Stimulated activated naive CD8-positive, alpha-beta T cell treated with anti-CD3 and anti-CD28 coated beads, Interleukin-15, Interleukin-2, amounts not matched to agents 100 ng/mL and 50 ng/mL, for 24 hours (primary cell): ENCODE measurements around the gene WNT7A.

ENCODE experiments used
- H3K27ac Mint-ChIP-seq: one replicate; pipeline ENCODE4 v1.8.0; 2021; ENCODE audit warnings: mild to moderate bottlenecking, mixed read lengths
- H3K27me3 Mint-ChIP-seq: one replicate; pipeline ENCODE4 v1.8.0; 2021; ENCODE audit warnings: mixed read lengths
- H3K36me3 Mint-ChIP-seq: one replicate; pipeline ENCODE4 v1.8.0; 2021; ENCODE audit warnings: low read depth, mixed read lengths
- H3K4me1 Mint-ChIP-seq: one replicate; pipeline ENCODE4 v1.8.0; 2021; ENCODE audit warnings: low read depth, mixed read lengths
- H3K4me3 Mint-ChIP-seq: one replicate; pipeline ENCODE4 v1.8.0; 2021; ENCODE audit warnings: mild to moderate bottlenecking, mixed read lengths
- H3K9me3 Mint-ChIP-seq: one replicate; pipeline ENCODE4 v1.8.0; 2021; ENCODE audit warnings: mixed read lengths

The WNT7A gene

DNA sequence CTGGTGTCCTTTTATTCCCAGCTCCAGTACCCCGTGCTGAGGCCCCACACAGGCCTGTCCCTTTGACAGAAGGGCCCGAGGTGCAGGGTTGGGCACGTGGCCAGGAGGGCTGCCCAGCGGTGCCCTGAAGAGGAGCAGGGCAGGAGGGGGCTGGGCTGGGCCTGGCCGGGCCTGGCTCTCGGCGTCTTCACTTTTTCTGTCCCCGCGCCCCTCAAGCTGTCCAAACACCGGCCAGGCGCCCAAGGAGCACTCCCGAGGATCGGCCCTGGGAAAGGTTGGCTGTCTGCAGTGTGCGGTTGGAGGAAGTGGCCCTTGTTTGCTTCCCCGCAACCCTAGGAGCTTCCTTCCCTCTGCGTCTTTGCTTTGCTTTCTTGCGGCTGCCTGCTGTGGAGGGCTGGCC lies 84.1 kb downstream of the WNT7A start:
- Mint-ChIP-seq H3K4me1 (no peaks in the 10 kb centered on the region), H3K4me3 (no peak overlapping the region), H3K36me3 (no peaks in the 10 kb centered on the region), H3K27me3 (no peaks in the 10 kb centered on the region), H3K27ac (no peak overlapping the region), H3K9me3 (no peaks in the 10 kb centered on the region)

GRCh38 chr3:13794322-13794721 lies 85.5 kb downstream of the WNT7A start:
- H3K4me1 Mint-ChIP-seq, result no peaks in the 10 kb centered on the region
- H3K36me3 Mint-ChIP-seq, result no peaks in the 10 kb centered on the region
- H3K27me3 Mint-ChIP-seq, result no peaks in the 10 kb centered on the region
- H3K4me3 Mint-ChIP-seq, result no peak overlapping the region
- H3K27ac Mint-ChIP-seq, result no peak overlapping the region
- H3K9me3 Mint-ChIP-seq, result no peaks in the 10 kb centered on the region

- no peak overlapping the region for H3K27ac Mint-ChIP-seq
These were observed 86.4 kb downstream of the WNT7A start for GRCh38 chr3:13793451-13793850.

DNA sequence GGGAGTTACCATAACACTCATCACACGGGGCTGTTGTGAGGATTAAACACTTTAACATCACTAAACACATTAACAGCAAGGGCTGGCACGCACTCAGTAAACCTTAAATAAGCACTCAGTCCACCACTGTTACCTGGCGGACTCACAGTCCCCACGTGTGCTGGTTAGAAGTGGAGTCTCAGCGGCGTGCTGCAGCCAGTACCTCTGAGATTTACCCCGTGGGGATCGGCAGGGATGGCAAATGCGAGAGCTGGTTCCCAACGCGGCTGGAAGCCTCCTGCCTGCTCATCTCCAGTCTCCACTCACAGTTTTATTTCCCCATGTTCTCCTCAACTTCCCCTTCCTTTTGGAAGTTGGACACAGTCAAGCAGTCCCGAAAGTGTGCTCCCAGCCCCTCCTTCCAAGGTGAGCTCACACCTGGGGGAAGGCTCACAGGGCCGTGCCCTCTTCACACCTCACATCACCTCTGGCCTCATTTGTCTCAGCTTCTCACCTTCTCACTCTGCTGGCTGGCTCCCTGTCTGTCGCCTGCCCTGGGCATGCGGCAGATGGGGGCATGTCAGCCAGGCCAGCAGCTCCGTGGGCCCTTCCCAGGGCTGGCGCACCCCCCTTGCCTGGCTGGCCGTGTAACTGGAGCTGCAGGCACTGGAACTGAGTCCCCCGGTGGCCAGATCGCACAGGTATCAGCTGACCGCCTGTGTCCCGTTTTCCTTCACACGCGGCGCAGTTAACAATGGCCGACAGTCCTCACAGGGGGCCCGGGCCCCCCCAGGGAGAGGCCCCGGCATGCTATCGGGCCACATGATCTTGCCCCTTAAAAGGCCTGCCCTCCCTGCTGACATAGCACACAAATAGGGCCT lies 87.1 kb downstream of the WNT7A start:
- H3K9me3 Mint-ChIP-seq, result no peaks in the 10 kb centered on the region

More at GRCh38 chr3:13793451-13793850, 86.4 kb downstream of the WNT7A start:
- H3K36me3 Mint-ChIP-seq, result no peaks in the 10 kb centered on the region
- no peak overlapping the region for H3K4me3 Mint-ChIP-seq
- no peaks in the 10 kb centered on the region for H3K27me3 Mint-ChIP-seq
- no peaks in the 10 kb centered on the region for H3K4me1 Mint-ChIP-seq
- no peaks in the 10 kb centered on the region for H3K9me3 Mint-ChIP-seq

GRCh38 chr3:13792051-13792490 lies 87.8 kb downstream of the WNT7A start:
- Mint-ChIP-seq H3K27ac (no peak overlapping the region), H3K27me3 (no peaks in the 10 kb centered on the region), H3K36me3 (no peaks in the 10 kb centered on the region), H3K4me1 (no peaks in the 10 kb centered on the region), H3K9me3 (no peaks in the 10 kb centered on the region), H3K4me3 (no peak overlapping the region)

More for the DNA sequence above, 87.1 kb downstream of the WNT7A start:
- no peaks in the 10 kb centered on the region for H3K4me1 Mint-ChIP-seq
- H3K27me3 Mint-ChIP-seq, result no peaks in the 10 kb centered on the region
- H3K27ac Mint-ChIP-seq, result no peak overlapping the region
- H3K36me3 Mint-ChIP-seq, result no peaks in the 10 kb centered on the region
- no peak overlapping the region for H3K4me3 Mint-ChIP-seq

DNA sequence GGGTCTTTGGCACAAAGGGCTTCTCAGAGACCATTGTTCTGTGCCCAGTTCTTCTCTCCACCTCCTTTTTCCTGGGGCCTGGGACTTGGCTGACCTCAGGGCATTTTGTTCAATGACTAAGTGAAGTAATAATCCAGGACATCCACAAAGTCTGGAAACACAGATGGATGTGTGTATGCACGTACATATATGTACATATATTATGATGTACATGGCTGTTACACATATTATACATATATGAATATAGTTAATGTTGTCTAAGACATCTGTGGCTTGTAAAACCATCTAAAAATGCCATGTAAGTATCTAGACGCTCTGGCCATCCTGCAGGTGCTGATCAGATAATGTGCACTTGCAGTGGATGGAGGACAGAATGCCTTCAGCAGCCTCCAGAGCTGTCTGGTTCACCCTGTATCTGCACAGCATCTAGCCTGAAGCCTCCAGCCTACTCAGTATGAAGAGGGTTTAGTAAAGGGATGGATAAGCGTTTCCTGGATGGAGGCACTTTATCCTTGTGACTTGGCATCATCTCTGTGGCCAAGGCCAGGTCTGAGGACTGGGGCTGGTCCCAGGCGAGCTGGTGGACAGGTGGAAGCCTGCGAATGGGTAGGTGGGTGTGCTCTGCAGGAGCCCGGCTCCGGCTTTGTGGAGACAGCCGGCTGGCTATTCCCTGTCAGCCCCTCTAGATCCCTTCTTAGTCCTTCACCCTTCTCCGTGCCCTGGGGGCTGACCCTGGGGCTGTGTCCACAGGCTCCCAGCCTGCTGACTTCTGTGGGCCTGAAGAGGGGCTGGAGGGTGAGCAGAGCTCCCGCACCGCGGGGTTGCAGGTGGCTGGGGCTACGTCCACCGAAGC lies 88.4 kb downstream of the WNT7A start:
- Mint-ChIP-seq H3K36me3 (no peaks in the 10 kb centered on the region), H3K27me3 (no peaks in the 10 kb centered on the region), H3K9me3 (no peaks in the 10 kb centered on the region), H3K4me3 (no peak overlapping the region), H3K27ac (no peak overlapping the region), H3K4me1 (no peaks in the 10 kb centered on the region)

- no peaks in the 10 kb centered on the region for H3K4me1 Mint-ChIP-seq
- H3K27me3 Mint-ChIP-seq, result no peaks in the 10 kb centered on the region
- no peaks in the 10 kb centered on the region for H3K9me3 Mint-ChIP-seq
- H3K4me3 Mint-ChIP-seq, result no peak overlapping the region
- no peaks in the 10 kb centered on the region for H3K36me3 Mint-ChIP-seq
- H3K27ac Mint-ChIP-seq, result no peak overlapping the region
These were observed 89.3 kb downstream of the WNT7A start for GRCh38 chr3:13790376-13791197.

DNA sequence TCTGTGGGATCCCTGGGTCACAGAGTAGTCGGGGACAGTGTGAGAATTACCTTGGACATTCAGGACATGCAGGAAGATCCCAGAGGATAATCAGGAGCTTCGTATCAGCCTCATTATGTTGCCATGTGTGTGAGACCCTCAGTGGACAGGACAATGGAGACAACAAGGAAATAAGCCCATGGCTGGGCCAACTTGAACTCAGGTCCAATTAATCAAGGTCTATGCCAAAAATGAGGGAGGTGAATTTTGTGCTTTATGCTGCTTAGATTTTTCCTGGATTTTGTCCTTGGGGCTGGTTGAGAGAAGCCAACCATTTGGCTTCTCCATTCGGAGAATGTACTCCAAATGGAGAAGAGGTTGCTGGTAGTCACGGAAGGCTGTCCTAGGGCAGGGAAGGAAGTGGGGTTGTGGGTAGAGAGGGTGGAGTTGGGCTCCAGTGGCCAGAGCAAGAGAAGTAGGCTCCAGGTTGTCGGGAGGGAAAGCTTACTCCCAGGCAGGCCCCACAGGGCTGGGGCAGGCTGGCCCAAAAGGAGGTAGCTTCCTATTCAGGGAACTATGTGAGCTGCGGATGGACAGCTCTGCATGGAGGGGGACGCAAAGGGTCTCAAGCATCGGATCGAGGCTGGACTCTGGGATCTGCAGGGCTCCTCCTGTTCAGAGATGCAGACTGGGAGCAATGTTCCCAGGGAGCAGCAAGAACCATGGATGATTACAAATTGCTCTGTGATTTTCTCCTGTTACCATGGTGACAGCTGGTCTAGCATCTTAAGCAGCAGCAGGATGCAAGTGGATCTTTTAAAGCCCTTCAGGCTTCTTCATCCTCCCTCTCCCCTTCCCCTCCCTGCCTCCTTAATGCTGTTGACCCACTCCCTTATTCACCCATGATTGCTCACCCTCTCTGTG lies 91.1 kb downstream of the WNT7A start:
- no peaks in the 10 kb centered on the region for H3K27me3 Mint-ChIP-seq
- no peaks in the 10 kb centered on the region for H3K4me1 Mint-ChIP-seq
- H3K4me3 Mint-ChIP-seq, result no peak overlapping the region
- H3K9me3 Mint-ChIP-seq, result no peaks in the 10 kb centered on the region
- no peak overlapping the region for H3K27ac Mint-ChIP-seq
- H3K36me3 Mint-ChIP-seq, result no peaks in the 10 kb centered on the region

DNA sequence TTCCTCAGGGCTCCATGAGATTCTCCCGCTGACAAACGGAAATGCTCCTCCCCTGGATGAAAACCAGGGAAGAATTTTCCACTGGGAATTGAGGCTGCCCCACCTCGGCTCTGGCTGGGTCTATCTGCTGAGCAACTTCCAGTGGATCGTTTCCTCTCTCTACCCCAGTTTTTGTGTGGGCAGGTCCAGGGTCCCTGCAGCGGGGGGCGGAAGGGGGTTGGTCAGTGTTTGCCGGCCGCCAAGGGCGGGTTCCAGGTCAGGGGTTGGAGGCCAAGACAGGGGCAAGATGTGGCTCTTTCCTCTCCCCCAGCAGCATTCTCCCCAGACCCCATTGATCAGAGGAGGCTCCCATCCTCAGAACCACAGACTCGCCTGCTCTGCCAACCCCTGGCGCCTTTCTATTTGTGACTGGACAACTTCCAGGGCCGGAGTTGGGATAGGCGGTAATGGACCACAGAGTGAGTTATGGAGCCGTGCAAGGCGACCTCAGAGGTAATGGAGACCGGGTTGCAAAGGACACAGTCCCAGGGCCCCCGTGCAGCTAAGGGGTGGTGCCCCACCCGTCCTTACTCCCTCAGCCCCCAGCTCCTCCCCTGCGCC lies 92.2 kb downstream of the WNT7A start:
- Mint-ChIP-seq H3K27me3 (peaks cover 3% of the 10 kb centered on the region), H3K9me3 (no peaks in the 10 kb centered on the region), H3K4me1 (no peaks in the 10 kb centered on the region), H3K4me3 (no peak overlapping the region), H3K36me3 (no peaks in the 10 kb centered on the region), H3K27ac (no peak overlapping the region)

GRCh38 chr3:13786811-13787210 lies 93.1 kb downstream of the WNT7A start:
- no peaks in the 10 kb centered on the region for H3K9me3 Mint-ChIP-seq
- no peak overlapping the region for H3K27ac Mint-ChIP-seq
- H3K36me3 Mint-ChIP-seq, result no peaks in the 10 kb centered on the region
- no peak overlapping the region for H3K4me3 Mint-ChIP-seq
- H3K27me3 Mint-ChIP-seq, result peaks cover 5% of the 10 kb centered on the region
- no peaks in the 10 kb centered on the region for H3K4me1 Mint-ChIP-seq

DNA sequence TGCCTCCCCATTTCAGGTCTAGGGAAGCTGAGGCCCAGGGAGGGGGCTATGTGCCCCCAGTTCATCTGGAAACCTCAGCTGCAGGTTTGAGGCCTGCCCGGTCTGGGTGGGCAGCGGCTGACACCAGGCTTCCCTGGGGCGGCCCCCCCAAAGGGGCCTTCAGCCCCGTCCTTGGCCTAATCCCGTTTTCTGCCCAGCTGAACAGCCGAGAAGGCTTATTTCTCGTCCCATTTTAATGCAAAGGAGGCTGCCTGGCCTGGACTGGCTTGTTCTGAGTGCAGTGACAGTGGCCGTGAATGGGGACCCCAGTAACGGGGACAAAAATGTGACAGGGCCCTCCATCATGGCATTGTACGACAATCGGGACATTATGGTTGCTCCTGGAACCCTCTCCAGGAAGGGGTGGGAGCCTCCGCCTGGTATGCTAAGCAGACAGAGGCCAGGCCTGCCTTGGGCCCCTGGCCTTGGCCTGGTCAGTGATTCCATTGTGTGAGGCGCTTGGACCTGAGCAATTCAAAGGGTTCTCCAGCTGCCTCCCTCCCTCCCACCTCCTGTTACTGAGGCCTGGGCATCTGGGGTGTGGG lies 93.9 kb downstream of the WNT7A start:
- Mint-ChIP-seq H3K4me3 (no peak overlapping the region), H3K27ac (no peak overlapping the region), H3K27me3 (peaks cover 5% of the 10 kb centered on the region), H3K4me1 (no peaks in the 10 kb centered on the region), H3K36me3 (no peaks in the 10 kb centered on the region), H3K9me3 (no peaks in the 10 kb centered on the region)

DNA sequence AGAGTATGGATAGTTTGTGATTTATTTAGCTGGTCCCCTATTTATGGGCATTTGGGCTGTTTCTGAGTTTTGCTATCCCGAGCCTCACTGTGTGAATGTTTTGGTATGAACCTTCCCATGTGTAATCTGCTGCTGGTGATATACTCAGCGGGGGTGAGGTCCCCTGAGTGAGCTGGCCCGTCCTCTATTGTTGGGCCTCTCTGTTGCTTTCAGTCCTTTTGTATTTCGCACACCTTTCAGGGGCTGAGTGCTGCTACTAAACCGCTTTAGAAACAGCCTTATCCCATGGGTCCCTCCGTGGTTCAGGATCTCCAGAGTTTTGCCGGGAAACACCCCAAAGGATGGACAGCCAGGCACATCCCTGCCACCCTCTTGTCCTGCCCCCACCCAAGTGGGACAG lies 94.5 kb downstream of the WNT7A start:
- H3K4me1 Mint-ChIP-seq, result no peaks in the 10 kb centered on the region
- peaks cover 5% of the 10 kb centered on the region for H3K27me3 Mint-ChIP-seq
- no peak overlapping the region for H3K4me3 Mint-ChIP-seq
- no peaks in the 10 kb centered on the region for H3K9me3 Mint-ChIP-seq
- no peak overlapping the region for H3K27ac Mint-ChIP-seq
- no peaks in the 10 kb centered on the region for H3K36me3 Mint-ChIP-seq

- Mint-ChIP-seq H3K27ac (no peak overlapping the region), H3K36me3 (no peaks in the 10 kb centered on the region), H3K27me3 (peaks cover 5% of the 10 kb centered on the region), H3K4me3 (no peak overlapping the region), H3K4me1 (no peaks in the 10 kb centered on the region), H3K9me3 (no peaks in the 10 kb centered on the region)
These were observed 96.4 kb downstream of the WNT7A start for GRCh38 chr3:13783476-13783875.
